Fibroblast of lung (primary cell): ENCODE results near the gene FIZ1. TPM values are rescaled to one million over a fixed set of nuclear protein-coding genes. Genes with fewer than 3 reads are reported as not detected.

Source experiments
- DNase-seq, 2 donors: peaks; one replicate each; pipeline versions ENCODE4 v3.0.0 to v3.0.0-alpha.2; 2010; ENCODE audit warnings: low read depth in 2 of 2
- H2AFZ ChIP-seq: 2 replicates; pipeline ENCODE4 v1.5.1; 2012; ENCODE audit warnings: low read length, control low read depth, inconsistent platforms
- H3K27ac ChIP-seq: 2 replicates; pipeline ENCODE4 v1.5.1; 2011; ENCODE audit warnings: low read length, control low read depth; ENCODE audit not compliant: insufficient read depth
- H3K27me3 ChIP-seq: 2 replicates; pipeline ENCODE4 v1.5.1; 2011; ENCODE audit warnings: mild to moderate bottlenecking, low read length; ENCODE audit not compliant: control insufficient read depth, insufficient read depth
- H3K36me3 ChIP-seq: 2 replicates; pipeline ENCODE4 v1.5.1; 2011; ENCODE audit warnings: low read length; ENCODE audit not compliant: control insufficient read depth, insufficient read depth
- H3K4me1 ChIP-seq: 2 replicates; pipeline ENCODE4 v1.5.1; 2011; ENCODE audit warnings: low read length; ENCODE audit not compliant: control insufficient read depth, insufficient read depth; ENCODE audit errors: extremely low read depth
- H3K4me2 ChIP-seq: 2 replicates; pipeline ENCODE4 v1.5.1; 2011; ENCODE audit warnings: low read length, control low read depth; ENCODE audit not compliant: insufficient read depth; ENCODE audit errors: extremely low read depth
- H3K4me3 ChIP-seq, 4 experiments: fragments of 200-600 bp in 1 of 4; sonication (generic) in 1 of 4; replicated peaks in 1 of 4; 2 replicates each; pipeline ENCODE4 v1.5.1; 2011 to 2016; ENCODE audit warnings: low read length in 4 of 4, low read depth in 3 of 4, mild to moderate bottlenecking in 3 of 4, control low read depth in 2 of 4, inconsistent platforms in 1 of 4, mixed read lengths in 1 of 4; ENCODE audit not compliant: insufficient read depth in 1 of 4; ENCODE audit errors: control extremely low read depth in 1 of 4
- H3K79me2 ChIP-seq: 2 replicates; pipeline ENCODE4 v1.5.1; 2012; ENCODE audit warnings: mild to moderate bottlenecking, low read length, inconsistent platforms; ENCODE audit not compliant: control insufficient read depth, insufficient read depth
- H3K9ac ChIP-seq: 2 replicates; pipeline ENCODE4 v1.5.1; 2011; ENCODE audit warnings: mild to moderate bottlenecking, low read length, control low read depth; ENCODE audit not compliant: insufficient read depth
- H3K9me3 ChIP-seq: 2 replicates; pipeline ENCODE4 v1.5.1; 2012; ENCODE audit warnings: low read depth, low read length; ENCODE audit not compliant: control insufficient read depth, insufficient read depth
- H4K20me1 ChIP-seq: 2 replicates; pipeline ENCODE4 v1.5.1; 2011; ENCODE audit warnings: low read length; ENCODE audit not compliant: control insufficient read depth, insufficient read depth; ENCODE audit errors: extremely low read depth
- EZH2 ChIP-seq: IDR thresholded peaks from 2 replicates; pipeline ENCODE4 v1.5.1; 2012; ENCODE audit warnings: low read length, control low read depth, mild to moderate bottlenecking; ENCODE audit errors: missing control alignments
- polyA plus RNA-seq, 2 donors: library from polyadenylated mRNA; depleted of rRNA in 1 of 2; stranded (reverse) in 1 of 2; unstranded in 1 of 2; fragments of >200 nt; gene quantifications; 2 replicates each; pipeline ENCODE4 v1.2.1, GENCODE V29; 2011 to 2012; ENCODE audit warnings: missing spikeins in 1 of 2
- total RNA-seq: library from RNA; depleted of rRNA; stranded (reverse); fragments of >200 nt; gene quantifications from 2 replicates; pipeline ENCODE4 v1.2.1, GENCODE V29; 2014
- TF ChIP-seq, protein P1 (sequence below), 2 donors: IDR thresholded peaks in 1 of 2; conservative IDR thresholded peaks in 1 of 2; 1 replicate in 1 of 2; 2 replicates in 1 of 2; pipeline ENCODE4 v1.5.1; 2011 to 2012; ENCODE audit warnings: low read length in 2 of 2, control low read depth in 1 of 2, inconsistent platforms in 1 of 2, low read depth in 1 of 2, mild to moderate bottlenecking in 1 of 2

FIZ1 gene
- total and polyA plus RNA-seq, 2 donors (not counting 1 experiment from before 2014, with no cell fraction given), result 1.8 to 2.3 TPM

DNA sequence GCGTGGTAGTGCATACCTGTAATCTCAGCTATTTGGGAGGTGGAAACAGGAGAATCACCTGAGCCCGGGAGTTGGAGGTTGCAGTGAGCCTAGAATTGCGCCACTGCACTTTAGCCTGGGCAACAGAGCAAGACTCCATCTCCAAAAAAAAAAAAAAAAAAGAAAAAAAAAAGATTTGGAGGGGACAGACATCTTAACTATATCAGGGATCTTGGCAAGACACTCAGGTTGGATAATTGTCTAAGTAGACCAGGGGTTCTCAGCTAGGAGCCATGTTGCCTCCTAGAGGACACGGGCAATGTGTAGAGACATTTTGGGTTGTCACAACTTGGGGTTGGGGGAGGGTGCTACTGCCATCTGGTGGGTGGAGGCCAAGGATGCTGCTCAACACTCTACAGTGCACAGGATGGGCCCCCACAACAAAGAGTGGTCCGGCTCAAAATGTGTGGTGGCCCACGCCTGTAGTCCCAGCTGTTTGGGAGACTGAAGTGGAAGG, 39.6 kb upstream of the FIZ1 start:
- no peak overlapping the region for H3K4me3 ChIP-seq
- no peaks in the 10 kb centered on the region for H3K27me3 ChIP-seq
- peak; percentile 28 to 33 for DNase-seq
- H3K36me3 ChIP-seq, result peaks cover 5% of the 10 kb centered on the region
- TF ChIP-seq, protein P1, sequence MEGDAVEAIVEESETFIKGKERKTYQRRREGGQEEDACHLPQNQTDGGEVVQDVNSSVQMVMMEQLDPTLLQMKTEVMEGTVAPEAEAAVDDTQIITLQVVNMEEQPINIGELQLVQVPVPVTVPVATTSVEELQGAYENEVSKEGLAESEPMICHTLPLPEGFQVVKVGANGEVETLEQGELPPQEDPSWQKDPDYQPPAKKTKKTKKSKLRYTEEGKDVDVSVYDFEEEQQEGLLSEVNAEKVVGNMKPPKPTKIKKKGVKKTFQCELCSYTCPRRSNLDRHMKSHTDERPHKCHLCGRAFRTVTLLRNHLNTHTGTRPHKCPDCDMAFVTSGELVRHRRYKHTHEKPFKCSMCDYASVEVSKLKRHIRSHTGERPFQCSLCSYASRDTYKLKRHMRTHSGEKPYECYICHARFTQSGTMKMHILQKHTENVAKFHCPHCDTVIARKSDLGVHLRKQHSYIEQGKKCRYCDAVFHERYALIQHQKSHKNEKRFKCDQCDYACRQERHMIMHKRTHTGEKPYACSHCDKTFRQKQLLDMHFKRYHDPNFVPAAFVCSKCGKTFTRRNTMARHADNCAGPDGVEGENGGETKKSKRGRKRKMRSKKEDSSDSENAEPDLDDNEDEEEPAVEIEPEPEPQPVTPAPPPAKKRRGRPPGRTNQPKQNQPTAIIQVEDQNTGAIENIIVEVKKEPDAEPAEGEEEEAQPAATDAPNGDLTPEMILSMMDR (conservative IDR thresholded peaks at IDR 0.05 in 1 of 2, IDR thresholded peaks at IDR 0.05 in 1 of 2; ENCODE audit: low read depth in 1 of 2, low read length in 2 of 2), result peak; percentile 46 to 48
- TF ChIP-seq EZH2, result no peak
- H3K4me1 ChIP-seq, result peaks cover 19% of the 10 kb centered on the region
- H2AFZ ChIP-seq, result no peak overlapping the region
- H3K27ac ChIP-seq, result no peak overlapping the region
- peaks cover 52% of the 10 kb centered on the region for H3K79me2 ChIP-seq
- no peak overlapping the region for H3K9ac ChIP-seq
- H4K20me1 ChIP-seq, result no peaks in the 10 kb centered on the region
- no peak overlapping the region for H3K4me2 ChIP-seq
- H3K9me3 ChIP-seq, result no peaks in the 10 kb centered on the region

DNA sequence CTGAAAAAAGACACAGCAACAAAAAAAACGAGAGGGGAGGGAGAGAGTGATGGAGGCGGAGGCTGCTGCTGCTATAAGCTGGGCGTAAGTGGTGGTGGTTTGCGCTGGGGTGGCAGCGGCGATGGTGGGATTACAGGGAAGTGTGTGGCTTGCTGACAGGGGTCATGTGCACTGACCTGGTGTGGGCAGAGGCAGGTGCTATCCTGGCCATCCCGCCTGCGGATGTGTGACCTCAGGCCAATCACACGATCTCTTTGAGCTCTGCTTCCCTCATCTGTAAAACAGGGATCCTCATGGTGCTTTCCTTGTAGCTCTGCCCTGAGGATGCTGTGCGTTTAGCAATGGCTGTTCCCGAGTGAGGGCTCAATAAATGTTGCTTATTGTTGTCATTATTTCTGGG, 38.2 kb upstream of the FIZ1 start:
- TF ChIP-seq EZH2, result no peak
- TF ChIP-seq, protein P1 (conservative IDR thresholded peaks at IDR 0.05 in 1 of 2, IDR thresholded peaks at IDR 0.05 in 1 of 2; ENCODE audit: low read depth in 1 of 2, low read length in 2 of 2), result no peak
- Histone ChIP-seq H3K4me3 (no peak overlapping the region), H3K9ac (no peak overlapping the region), H3K4me1 (peaks cover 12% of the 10 kb centered on the region), H3K9me3 (no peaks in the 10 kb centered on the region), H3K27ac (no peak overlapping the region), H3K27me3 (no peaks in the 10 kb centered on the region), H3K36me3 (peaks cover 5% of the 10 kb centered on the region), H3K79me2 (peaks cover 45% of the 10 kb centered on the region), H3K4me2 (no peak overlapping the region), H4K20me1 (no peaks in the 10 kb centered on the region), H2AFZ (no peak overlapping the region)
- no peak for DNase-seq

DNA sequence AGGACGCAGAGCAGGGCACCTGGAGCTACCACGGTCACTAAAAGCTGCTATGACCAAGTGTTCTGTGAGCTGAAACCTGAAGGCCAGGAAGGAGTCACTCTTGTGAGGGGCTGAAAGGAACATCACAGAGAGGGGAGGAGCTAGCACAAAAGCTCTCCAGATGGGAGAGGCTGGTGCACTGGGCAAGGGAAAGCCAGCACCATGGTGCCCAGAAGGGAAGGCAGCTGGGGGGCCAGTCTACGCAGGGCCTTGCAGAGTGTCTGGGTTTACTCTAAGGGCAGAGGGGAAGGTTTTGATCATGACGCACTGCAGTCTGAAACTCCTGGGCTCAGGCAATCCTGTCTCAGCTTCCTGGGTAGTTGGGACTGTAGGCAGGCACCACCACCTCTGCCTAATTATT, 37.4 kb upstream of the FIZ1 start:
- peaks cover 42% of the 10 kb centered on the region for H3K79me2 ChIP-seq
- peak overlapping the region in 1 of 4 experiments; percentile 99 for H3K4me3 ChIP-seq

More for the DNA sequence above, 37.4 kb upstream of the FIZ1 start:
- Histone ChIP-seq H3K9me3 (no peaks in the 10 kb centered on the region), H4K20me1 (no peaks in the 10 kb centered on the region), H3K27ac (no peak overlapping the region), H2AFZ (no peak overlapping the region), H3K4me1 (peaks cover 12% of the 10 kb centered on the region), H3K36me3 (peaks cover 5% of the 10 kb centered on the region), H3K9ac (no peak overlapping the region), H3K4me2 (no peak overlapping the region), H3K27me3 (no peaks in the 10 kb centered on the region)
- no peak for TF ChIP-seq EZH2
- TF ChIP-seq, protein P1 (conservative IDR thresholded peaks at IDR 0.05 in 1 of 2, IDR thresholded peaks at IDR 0.05 in 1 of 2; ENCODE audit: low read depth in 1 of 2, low read length in 2 of 2), result no peak
- DNase-seq, result no peak
